Right lobe of liver (tissue), 4 donors: ENCODE measurements around the gene CD109.

Experiments used
- CTCF ChIP-seq, 4 donors: fragments of 200-600 bp in 3 of 4; fragments of 450-650 bp in 1 of 4; IDR thresholded peaks; one replicate each; pipeline versions ENCODE4 v1.5.1 to v1.8.0; 2016 to 2022; ENCODE audit warnings: antibody characterized with exemption in 4 of 4, mild to moderate bottlenecking in 2 of 4
- POLR2A ChIP-seq: fragments of 450-650 bp; IDR thresholded peaks from one replicate; pipeline ENCODE4 v1.6.1; 2017; ENCODE audit warnings: antibody characterized with exemption, mild to moderate bottlenecking
- donor health status: DM: no; HTN: no; CAD: no.
- donor health status: DM: no; HTN: no; CAD: no.
- donor health status: DM: no; HTN: yes; CAD: no.

- TF ChIP-seq CTCF (IDR thresholded peaks at IDR 0.05) = peak; percentile 74 to 88 (median 80)
- no peak for TF ChIP-seq POLR2A
These were observed 159.2 kb downstream of the CD109 start for GRCh38 chr6:73854998-73855718.
